Fibroblast of gingiva (primary cell): Measurements from ENCODE around the gene PERCC1.
"Not testable (repeated sequence)": the region's sequence is repeated elsewhere in the genome, so short reads cannot be mapped to it uniquely, and the experiment has no call there.

Experiments
- DNase-seq: peaks from one replicate; pipeline ENCODE4 v3.0.0-alpha.2; 2011; ENCODE audit warnings: low read depth

The PERCC1 gene

GRCh38 chr16:1469693-1470201 is 38.9 kb downstream of the PERCC1 start:
- DNase-seq = no peak

GRCh38 chr16:1470481-1471251 is 39.8 kb downstream of the PERCC1 start:
- DNase-seq = peak; percentile 11

- DNase-seq = no peak
Observed at GRCh38 chr16:1471569-1472194, 40.8 kb downstream of the PERCC1 start.

GRCh38 chr16:1472974-1473373 is 42.1 kb downstream of the PERCC1 start:
- DNase-seq = no peak

GRCh38 chr16:1474082-1474795 is 43.4 kb downstream of the PERCC1 start:
- no peak for DNase-seq

GRCh38 chr16:1474796-1475551 is 44.1 kb downstream of the PERCC1 start, which contains the start of gene CLCN7:
Gene CLCN7, minus strand, starts transcription at chr16:1475028. Its CDS starts 54 bp downstream, at chr16:1474974.
- peak; percentile 85 for DNase-seq

- no peak for DNase-seq
Observed at GRCh38 chr16:1475552-1476114, 44.8 kb downstream of the PERCC1 start.

- DNase-seq = no peak
Observed at GRCh38 chr16:1477033-1477432, 46.2 kb downstream of the PERCC1 start.

- DNase-seq = not testable (repeated sequence)
Observed at GRCh38 chr16:1478937-1479336, 48.1 kb downstream of the PERCC1 start.

- no peak for DNase-seq
Observed at GRCh38 chr16:1481906-1482835, 51.3 kb downstream of the PERCC1 start.
